Ovary (tissue), 9 donors: ENCODE data around the gene NPFFR1. TPM values are rescaled to one million over a fixed set of nuclear protein-coding genes. Genes with fewer than 3 reads are reported as not detected.
"Not testable (repeated sequence)": the region's sequence is repeated elsewhere in the genome, so short reads cannot be mapped to it uniquely, and the experiment has no call there.

ENCODE experiments used
- DNase-seq, 5 donors: peaks; one replicate each; pipeline ENCODE4 v3.0.0-alpha.2; 2019 to 2020
- H3K27ac ChIP-seq, 2 donors: fragments of 200-600 bp; one replicate each; pipeline versions ENCODE4 v1.5.1 to v1.8.0; 2019 to 2022
- H3K27me3 ChIP-seq: fragments of 200-600 bp; one replicate; pipeline ENCODE4 v1.8.0; 2022
- H3K36me3 ChIP-seq: fragments of 200-600 bp; sonication (generic); one replicate; pipeline ENCODE4 v1.5.1; 2019
- H3K4me1 ChIP-seq: one replicate; pipeline ENCODE4 v1.8.1; 2013; ENCODE audit warnings: mild to moderate bottlenecking, moderate library complexity; ENCODE audit not compliant: insufficient read depth
- H3K4me3 ChIP-seq: fragments of 200-600 bp; sonication (generic); one replicate; pipeline ENCODE4 v1.5.1; 2017
- H3K9me3 ChIP-seq, 2 donors: fragments of 200-600 bp in 1 of 2; sonication (generic) in 1 of 2; one replicate each; pipeline versions ENCODE4 v1.5.1 to v1.8.1; 2013 to 2019; ENCODE audit warnings: mild to moderate bottlenecking in 1 of 2, moderate library complexity in 1 of 2
- CTCF ChIP-seq, 3 donors: fragments of 450-650 bp in 2 of 3; fragments of 200-600 bp in 1 of 3; IDR thresholded peaks; one replicate each; pipeline versions ENCODE4 v1.5.1 to v1.8.0; 2016 to 2022; ENCODE audit warnings: antibody characterized with exemption in 3 of 3, mild to moderate bottlenecking in 1 of 3
- EP300 ChIP-seq: sonication (generic); formaldehyde crosslinking; IDR thresholded peaks from one replicate; pipeline ENCODE4 v1.6.1; 2017; ENCODE audit warnings: antibody characterized with exemption
- POLR2A ChIP-seq: fragments of 450-650 bp; IDR thresholded peaks from one replicate; pipeline ENCODE4 v1.6.1; 2017; ENCODE audit warnings: antibody characterized with exemption, mild to moderate bottlenecking, moderate library complexity
- WGBS, 3 donors: extraction: QIAGEN DNeasy Blood & Tissue Kit in 1 of 3; methylation state at CpG; one replicate each; pipeline versions ENCODE4 v1.1.5 to v1.1.7; 2013 to 2017; 5-methylcytosine and 5-hydroxymethylcytosine counted together
- intact Hi-C, 4 donors: fragments of 100-400 bp; cut with DNase I; formaldehyde crosslinking; loops; one replicate each; pipeline versions ENCODE4 v1.11.0 to v1.15.1; 2022 to 2023
- polyA plus RNA-seq, 2 donors: library from polyadenylated mRNA; stranded (reverse); fragments of 200-250 nt in 1 of 2; fragments of 350-450 nt in 1 of 2; fragmentation: Illumina TruSeq in 1 of 2; extraction: RNeasy Lipid Tissue Mini Kit (QIAGEN cat#74804) in 1 of 2; gene quantifications; one replicate each; pipeline ENCODE4 v1.2.3, GENCODE V29; 2013 to 2014
- total RNA-seq, 7 donors: library from RNA; depleted of rRNA in 2 of 7; stranded (reverse); fragments of >200 nt in 2 of 7; fragmentation: NEBNext Ultra II Directional in 3 of 7; extraction: Animal tissue kit (Norgen Biotek cat#: 25700) in 3 of 7; gene quantifications; one replicate each; pipeline versions ENCODE4 v1.1.0 to v1.2.4, GENCODE V29; 2016 to 2023
- donor health status: DM: no; HTN: no; CAD: no; lungs with moderate emphysema.
- donor health status: DM: no; HTN: no; CAD: no.
- donor health status: Bipolar disorder and iron deficiency.
- donor health status: DM: yes; HTN: yes; CAD: no.
- donor health status: DM: no; HTN: no; CAD: no.
- donor health status: DM: yes; HTN: yes; CAD: no.

NPFFR1 gene
- total and polyA plus RNA-seq, 9 donors = 0.04 to 1.1 (median 0.20) TPM

- DNase-seq = peak; percentile 37 to 66 (median 56)
- WGBS, 3 donors = 5 to 10% (median 8%) methylated on average over 26 to 39 of the region's 39 CpGs
- peak overlapping the region; percentile 79 for H3K4me3 ChIP-seq
- no peaks in the 10 kb centered on the region for H3K27me3 ChIP-seq
- no peaks in the 10 kb centered on the region for H3K4me1 ChIP-seq
- no peak overlapping the region for H3K27ac ChIP-seq
- H3K36me3 ChIP-seq = no peaks in the 10 kb centered on the region
- no peak for TF ChIP-seq EP300
- TF ChIP-seq POLR2A = peak; percentile 35
- intact Hi-C loops = no loop called here
- H3K9me3 ChIP-seq = no peaks in the 10 kb centered on the region
Measured at GRCh38 chr10:70232155-70232858, 51.5 kb downstream of the NPFFR1 start.

- no peak for DNase-seq
- Histone ChIP-seq H3K36me3 (no peaks in the 10 kb centered on the region), H3K27me3 (no peaks in the 10 kb centered on the region), H3K27ac (no peak overlapping the region), H3K4me1 (no peaks in the 10 kb centered on the region), H3K9me3 (no peaks in the 10 kb centered on the region), H3K4me3 (no peak overlapping the region)
- WGBS, 3 donors = 7 to 33% (median 15%) methylated on average over 1 of the region's 1 CpG
- intact Hi-C loops = no loop called here
- TF ChIP-seq EP300 = no peak
- TF ChIP-seq POLR2A = no peak
- TF ChIP-seq CTCF (IDR thresholded peaks at IDR 0.05) = no peak
Measured at GRCh38 chr10:70228491-70228890, 55.3 kb downstream of the NPFFR1 start.

GRCh38 chr10:70227548-70228320 is 56.1 kb downstream of the NPFFR1 start:
- no peak overlapping the region for H3K27ac ChIP-seq
- intact Hi-C loops = no loop called here

GRCh38 chr10:70223728-70224127 is 60.1 kb downstream of the NPFFR1 start:
- H3K27me3 ChIP-seq = no peaks in the 10 kb centered on the region
- no peaks in the 10 kb centered on the region for H3K9me3 ChIP-seq
- no peaks in the 10 kb centered on the region for H3K4me1 ChIP-seq
- H3K36me3 ChIP-seq = no peaks in the 10 kb centered on the region
- no peak overlapping the region for H3K27ac ChIP-seq
- H3K4me3 ChIP-seq = no peak overlapping the region
- intact Hi-C loops = loop anchor here (2.0 to 5.0 kb wide), 3 partner anchors 139 to 141 kb away; no protein-coding TSS in a partner anchor
- no peak for DNase-seq
- WGBS, 3 donors = 81 to 95% (median 90%) methylated on average over 2 of the region's 2 CpGs
- TF ChIP-seq EP300 = no peak
- TF ChIP-seq CTCF (IDR thresholded peaks at IDR 0.05) = no peak
- TF ChIP-seq POLR2A = no peak

More at GRCh38 chr10:70227548-70228320, 56.1 kb downstream of the NPFFR1 start:
- H3K27me3 ChIP-seq = no peaks in the 10 kb centered on the region
- 33 to 47% (median 35%) methylated on average over 3 of the region's 3 CpGs for WGBS, 3 donors
- no peaks in the 10 kb centered on the region for H3K36me3 ChIP-seq
- no peak for DNase-seq
- H3K4me3 ChIP-seq = no peak overlapping the region
- H3K4me1 ChIP-seq = no peaks in the 10 kb centered on the region
- TF ChIP-seq CTCF (IDR thresholded peaks at IDR 0.05) = no peak
- no peaks in the 10 kb centered on the region for H3K9me3 ChIP-seq

- H3K4me1 ChIP-seq, H3K4me3 ChIP-seq, H3K9me3 ChIP-seq, H3K36me3 ChIP-seq, DNase-seq, H3K27ac ChIP-seq, H3K27me3 ChIP-seq: not testable (repeated sequence)
- 80 to 84% (median 83%) methylated on average over 9 of the region's 9 CpGs for WGBS, 3 donors
- intact Hi-C loops = loop anchor here in 3 of 4 donors (2.0 to 5.0 kb wide), 2 partner anchors 139 to 142 kb away; no protein-coding TSS in a partner anchor
Measured at GRCh38 chr10:70222811-70223447, 60.9 kb downstream of the NPFFR1 start.
